K562 (cell line): ENCODE measurements around the gene ROM1. TPM values are rescaled to one million over a fixed set of nuclear protein-coding genes. Genes with fewer than 3 reads are reported as not detected.

Experiments
- ATF7 ChIP-seq: fragments of 450-650 bp; IDR thresholded peaks from 2 replicates; pipeline ENCODE4 v1.7.1; 2014; ENCODE audit warnings: mild to moderate bottlenecking, moderate library complexity
- COPS2 ChIP-seq: fragments of 450-650 bp; conservative IDR thresholded peaks from 2 replicates; pipeline ENCODE4 v1.6.1; 2016; ENCODE audit warnings: mild to moderate bottlenecking, moderate library complexity
- CREB5 ChIP-seq: fragments of 250-450 bp; sonication (Bioruptor Pico); IDR thresholded peaks from 2 replicates; pipeline ENCODE4 v1.5.0; 2020; ENCODE audit warnings: mild to moderate bottlenecking
- ETS1 ChIP-seq: conservative IDR thresholded peaks from 2 replicates; pipeline ENCODE4 v1.6.1; 2011; ENCODE audit warnings: low read depth, mild to moderate bottlenecking, low read length; ENCODE audit not compliant: control insufficient read depth
- MIER1 ChIP-seq: fragments of 450-650 bp; IDR thresholded peaks from 2 replicates; pipeline ENCODE4 v1.6.1; 2016; ENCODE audit warnings: antibody characterized with exemption, mild to moderate bottlenecking, low read depth
- MYC ChIP-seq, 2 experiments: fragments of 250-450 bp in 1 of 2; sonication (Bioruptor Pico) in 1 of 2; IDR thresholded peaks; 2 replicates each; pipeline versions ENCODE4 v1.5.1 to v1.6.1; 2012 to 2021; ENCODE audit warnings: low read depth in 2 of 2, borderline replicate concordance in 1 of 2, improper control_type of control experiment in 1 of 2, low read length in 1 of 2, mild to moderate bottlenecking in 1 of 2, moderate library complexity in 1 of 2
- NELFE ChIP-seq: IDR thresholded peaks from 2 replicates; pipeline ENCODE4 v1.6.1; 2011; ENCODE audit warnings: mild to moderate bottlenecking; ENCODE audit not compliant: insufficient read depth, insufficient read length
- TBL1XR1 ChIP-seq, 2 experiments: IDR thresholded peaks; 2 replicates each; pipeline ENCODE4 v1.6.1; 2012; ENCODE audit warnings: improper control_type of control experiment in 2 of 2, low read length in 2 of 2, mild to moderate bottlenecking in 1 of 2
- polyA plus RNA-seq, 8 experiments: library from polyadenylated mRNA; depleted of rRNA in 4 of 8; stranded (reverse) in 5 of 8; unstranded in 3 of 8; fragments of >200 nt; fragmentation: Nextera tagmentation in 2 of 8; fragmentation: Illumina TruSeq in 1 of 8; extraction: Ambion mirVana in 2 of 8; extraction: Trizol in 1 of 8; gene quantifications; 2 replicates each; pipeline versions ENCODE4 v1.2.1 to v1.2.3, GENCODE V29; 2011 to 2014; ENCODE audit warnings: inconsistent platforms in 1 of 8, missing spikeins in 1 of 8
- total RNA-seq, 7 experiments: library from RNA; depleted of rRNA in 6 of 7; stranded (reverse); fragments of >200 nt in 6 of 7; fragmentation: Illumina TruSeq in 2 of 7; extraction: Trizol in 2 of 7; gene quantifications; 2 replicates each; pipeline versions ENCODE4 v1.2.1 to v1.2.3, GENCODE V29; 2011 to 2021; ENCODE audit warnings: low replicate concordance in 1 of 7
- TF ChIP-seq, protein P1 (sequence below): fragments of 200-600 bp; sonication (generic); IDR thresholded peaks from one replicate; pipeline ENCODE4 v1.6.1; 2012; ENCODE audit warnings: mild to moderate bottlenecking, low read depth, low read length, inconsistent platforms
- TF ChIP-seq, protein P2 (sequence below): sonication (generic); formaldehyde crosslinking; IDR thresholded peaks from 2 replicates; pipeline ENCODE4 v1.4.0; 2020; ENCODE audit warnings: mild to moderate bottlenecking, missing genetic modification reagents

Gene ROM1
- total and polyA plus RNA-seq, 9 of the 15 experiments (the other 6 are each of a cell fraction or from before 2014, with no cell fraction given), result 0.75 to 4.0 (median 2.6) TPM

DNA sequence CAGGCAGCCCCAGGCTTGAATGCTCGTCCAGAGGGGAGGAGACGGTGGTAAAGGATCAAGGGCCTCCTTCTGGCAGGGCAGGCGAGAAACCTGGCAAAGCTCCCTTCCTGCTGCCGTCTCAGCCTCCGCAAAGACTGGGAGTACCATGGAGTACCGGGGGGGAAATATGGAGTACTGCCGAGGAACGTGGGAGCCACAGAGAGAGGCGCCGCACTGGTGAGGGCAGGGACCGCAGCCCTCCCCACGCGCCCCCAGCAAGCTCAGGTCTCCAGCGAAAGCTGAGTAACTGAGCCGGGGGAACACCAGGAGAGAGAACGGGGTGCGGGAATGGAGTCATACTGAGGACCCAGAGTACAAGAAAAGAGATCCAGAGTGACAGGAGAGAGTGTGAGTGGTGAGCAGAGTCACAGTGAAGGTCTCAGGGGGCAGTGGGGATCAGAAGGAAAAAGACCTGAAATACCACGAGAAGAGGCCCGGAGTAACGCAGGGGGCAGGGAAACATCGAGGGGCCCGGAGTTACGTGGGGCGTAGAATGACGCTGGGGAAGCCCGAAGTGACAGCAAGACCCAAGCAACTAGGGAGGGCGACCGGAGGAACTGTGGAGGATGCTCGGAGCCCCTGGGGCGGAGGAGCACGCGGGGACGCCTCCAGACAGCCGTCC lies 1.2 kb upstream of the ROM1 start (continued):
- TF ChIP-seq, protein P1, sequence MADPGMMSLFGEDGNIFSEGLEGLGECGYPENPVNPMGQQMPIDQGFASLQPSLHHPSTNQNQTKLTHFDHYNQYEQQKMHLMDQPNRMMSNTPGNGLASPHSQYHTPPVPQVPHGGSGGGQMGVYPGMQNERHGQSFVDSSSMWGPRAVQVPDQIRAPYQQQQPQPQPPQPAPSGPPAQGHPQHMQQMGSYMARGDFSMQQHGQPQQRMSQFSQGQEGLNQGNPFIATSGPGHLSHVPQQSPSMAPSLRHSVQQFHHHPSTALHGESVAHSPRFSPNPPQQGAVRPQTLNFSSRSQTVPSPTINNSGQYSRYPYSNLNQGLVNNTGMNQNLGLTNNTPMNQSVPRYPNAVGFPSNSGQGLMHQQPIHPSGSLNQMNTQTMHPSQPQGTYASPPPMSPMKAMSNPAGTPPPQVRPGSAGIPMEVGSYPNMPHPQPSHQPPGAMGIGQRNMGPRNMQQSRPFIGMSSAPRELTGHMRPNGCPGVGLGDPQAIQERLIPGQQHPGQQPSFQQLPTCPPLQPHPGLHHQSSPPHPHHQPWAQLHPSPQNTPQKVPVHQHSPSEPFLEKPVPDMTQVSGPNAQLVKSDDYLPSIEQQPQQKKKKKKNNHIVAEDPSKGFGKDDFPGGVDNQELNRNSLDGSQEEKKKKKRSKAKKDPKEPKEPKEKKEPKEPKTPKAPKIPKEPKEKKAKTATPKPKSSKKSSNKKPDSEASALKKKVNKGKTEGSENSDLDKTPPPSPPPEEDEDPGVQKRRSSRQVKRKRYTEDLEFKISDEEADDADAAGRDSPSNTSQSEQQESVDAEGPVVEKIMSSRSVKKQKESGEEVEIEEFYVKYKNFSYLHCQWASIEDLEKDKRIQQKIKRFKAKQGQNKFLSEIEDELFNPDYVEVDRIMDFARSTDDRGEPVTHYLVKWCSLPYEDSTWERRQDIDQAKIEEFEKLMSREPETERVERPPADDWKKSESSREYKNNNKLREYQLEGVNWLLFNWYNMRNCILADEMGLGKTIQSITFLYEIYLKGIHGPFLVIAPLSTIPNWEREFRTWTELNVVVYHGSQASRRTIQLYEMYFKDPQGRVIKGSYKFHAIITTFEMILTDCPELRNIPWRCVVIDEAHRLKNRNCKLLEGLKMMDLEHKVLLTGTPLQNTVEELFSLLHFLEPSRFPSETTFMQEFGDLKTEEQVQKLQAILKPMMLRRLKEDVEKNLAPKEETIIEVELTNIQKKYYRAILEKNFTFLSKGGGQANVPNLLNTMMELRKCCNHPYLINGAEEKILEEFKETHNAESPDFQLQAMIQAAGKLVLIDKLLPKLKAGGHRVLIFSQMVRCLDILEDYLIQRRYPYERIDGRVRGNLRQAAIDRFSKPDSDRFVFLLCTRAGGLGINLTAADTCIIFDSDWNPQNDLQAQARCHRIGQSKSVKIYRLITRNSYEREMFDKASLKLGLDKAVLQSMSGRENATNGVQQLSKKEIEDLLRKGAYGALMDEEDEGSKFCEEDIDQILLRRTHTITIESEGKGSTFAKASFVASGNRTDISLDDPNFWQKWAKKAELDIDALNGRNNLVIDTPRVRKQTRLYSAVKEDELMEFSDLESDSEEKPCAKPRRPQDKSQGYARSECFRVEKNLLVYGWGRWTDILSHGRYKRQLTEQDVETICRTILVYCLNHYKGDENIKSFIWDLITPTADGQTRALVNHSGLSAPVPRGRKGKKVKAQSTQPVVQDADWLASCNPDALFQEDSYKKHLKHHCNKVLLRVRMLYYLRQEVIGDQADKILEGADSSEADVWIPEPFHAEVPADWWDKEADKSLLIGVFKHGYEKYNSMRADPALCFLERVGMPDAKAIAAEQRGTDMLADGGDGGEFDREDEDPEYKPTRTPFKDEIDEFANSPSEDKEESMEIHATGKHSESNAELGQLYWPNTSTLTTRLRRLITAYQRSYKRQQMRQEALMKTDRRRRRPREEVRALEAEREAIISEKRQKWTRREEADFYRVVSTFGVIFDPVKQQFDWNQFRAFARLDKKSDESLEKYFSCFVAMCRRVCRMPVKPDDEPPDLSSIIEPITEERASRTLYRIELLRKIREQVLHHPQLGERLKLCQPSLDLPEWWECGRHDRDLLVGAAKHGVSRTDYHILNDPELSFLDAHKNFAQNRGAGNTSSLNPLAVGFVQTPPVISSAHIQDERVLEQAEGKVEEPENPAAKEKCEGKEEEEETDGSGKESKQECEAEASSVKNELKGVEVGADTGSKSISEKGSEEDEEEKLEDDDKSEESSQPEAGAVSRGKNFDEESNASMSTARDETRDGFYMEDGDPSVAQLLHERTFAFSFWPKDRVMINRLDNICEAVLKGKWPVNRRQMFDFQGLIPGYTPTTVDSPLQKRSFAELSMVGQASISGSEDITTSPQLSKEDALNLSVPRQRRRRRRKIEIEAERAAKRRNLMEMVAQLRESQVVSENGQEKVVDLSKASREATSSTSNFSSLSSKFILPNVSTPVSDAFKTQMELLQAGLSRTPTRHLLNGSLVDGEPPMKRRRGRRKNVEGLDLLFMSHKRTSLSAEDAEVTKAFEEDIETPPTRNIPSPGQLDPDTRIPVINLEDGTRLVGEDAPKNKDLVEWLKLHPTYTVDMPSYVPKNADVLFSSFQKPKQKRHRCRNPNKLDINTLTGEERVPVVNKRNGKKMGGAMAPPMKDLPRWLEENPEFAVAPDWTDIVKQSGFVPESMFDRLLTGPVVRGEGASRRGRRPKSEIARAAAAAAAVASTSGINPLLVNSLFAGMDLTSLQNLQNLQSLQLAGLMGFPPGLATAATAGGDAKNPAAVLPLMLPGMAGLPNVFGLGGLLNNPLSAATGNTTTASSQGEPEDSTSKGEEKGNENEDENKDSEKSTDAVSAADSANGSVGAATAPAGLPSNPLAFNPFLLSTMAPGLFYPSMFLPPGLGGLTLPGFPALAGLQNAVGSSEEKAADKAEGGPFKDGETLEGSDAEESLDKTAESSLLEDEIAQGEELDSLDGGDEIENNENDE, result no peak
- TF ChIP-seq MYC (IDR thresholded peaks at IDR 0.05; ENCODE audit: low read depth, low read length) (peak; percentile 73; the same call in 1 of the 2 replicates), MYC (CRISPR knock-in tag; IDR thresholded peaks at IDR 0.05; ENCODE audit: borderline replicate concordance, low read depth) (no peak), ATF7 (no peak), ETS1 (no peak; the same call in 1 of the 2 replicates), CREB5 (no peak), NELFE (no peak), COPS2 (no peak), TBL1XR1 (IDR thresholded peaks at IDR 0.05; ENCODE audit: low read length in 2 of 2) (no peak), MIER1 (no peak)
- TF ChIP-seq, protein P2, sequence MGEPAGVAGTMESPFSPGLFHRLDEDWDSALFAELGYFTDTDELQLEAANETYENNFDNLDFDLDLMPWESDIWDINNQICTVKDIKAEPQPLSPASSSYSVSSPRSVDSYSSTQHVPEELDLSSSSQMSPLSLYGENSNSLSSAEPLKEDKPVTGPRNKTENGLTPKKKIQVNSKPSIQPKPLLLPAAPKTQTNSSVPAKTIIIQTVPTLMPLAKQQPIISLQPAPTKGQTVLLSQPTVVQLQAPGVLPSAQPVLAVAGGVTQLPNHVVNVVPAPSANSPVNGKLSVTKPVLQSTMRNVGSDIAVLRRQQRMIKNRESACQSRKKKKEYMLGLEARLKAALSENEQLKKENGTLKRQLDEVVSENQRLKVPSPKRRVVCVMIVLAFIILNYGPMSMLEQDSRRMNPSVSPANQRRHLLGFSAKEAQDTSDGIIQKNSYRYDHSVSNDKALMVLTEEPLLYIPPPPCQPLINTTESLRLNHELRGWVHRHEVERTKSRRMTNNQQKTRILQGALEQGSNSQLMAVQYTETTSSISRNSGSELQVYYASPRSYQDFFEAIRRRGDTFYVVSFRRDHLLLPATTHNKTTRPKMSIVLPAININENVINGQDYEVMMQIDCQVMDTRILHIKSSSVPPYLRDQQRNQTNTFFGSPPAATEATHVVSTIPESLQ (CRISPR knock-in tag), result peak; percentile 69; the same call in 1 of the 2 replicates
